Transverse colon (tissue), 3 donors: Measurements from ENCODE around the gene FNBP1L.

Experiments used
- CTCF ChIP-seq, 5 experiments: fragments of 200-600 bp in 3 of 5; fragments of 450-650 bp in 2 of 5; sonication (generic) in 3 of 5; IDR thresholded peaks; 1 replicate in 2 of 5; 2 replicates in 3 of 5; pipeline ENCODE4 v1.5.1; 2016 to 2017; ENCODE audit warnings: antibody characterized with exemption in 5 of 5, inconsistent platforms in 3 of 5, mild to moderate bottlenecking in 2 of 5, moderate library complexity in 1 of 5
- EP300 ChIP-seq: sonication (generic); formaldehyde crosslinking; IDR thresholded peaks from one replicate; pipeline ENCODE4 v1.6.1; 2017; ENCODE audit warnings: antibody characterized with exemption, low read depth

GRCh38 chr1:93502571-93502970 lies 54.7 kb downstream of the FNBP1L start:
- TF ChIP-seq CTCF (IDR thresholded peaks at IDR 0.05) (no peak), EP300 (no peak)
